GM21717 (cell line): Measurements from ENCODE around the gene PSMB1.

Experiments used
- ATAC-seq: cut with Tn5 transposase; IDR thresholded peaks from one replicate; pipeline ENCODE4 v1.9.1; 2021; ENCODE audit warnings: mild to moderate bottlenecking, moderate library complexity; ENCODE audit not compliant: unreplicated experiment

PSMB1 gene

DNA sequence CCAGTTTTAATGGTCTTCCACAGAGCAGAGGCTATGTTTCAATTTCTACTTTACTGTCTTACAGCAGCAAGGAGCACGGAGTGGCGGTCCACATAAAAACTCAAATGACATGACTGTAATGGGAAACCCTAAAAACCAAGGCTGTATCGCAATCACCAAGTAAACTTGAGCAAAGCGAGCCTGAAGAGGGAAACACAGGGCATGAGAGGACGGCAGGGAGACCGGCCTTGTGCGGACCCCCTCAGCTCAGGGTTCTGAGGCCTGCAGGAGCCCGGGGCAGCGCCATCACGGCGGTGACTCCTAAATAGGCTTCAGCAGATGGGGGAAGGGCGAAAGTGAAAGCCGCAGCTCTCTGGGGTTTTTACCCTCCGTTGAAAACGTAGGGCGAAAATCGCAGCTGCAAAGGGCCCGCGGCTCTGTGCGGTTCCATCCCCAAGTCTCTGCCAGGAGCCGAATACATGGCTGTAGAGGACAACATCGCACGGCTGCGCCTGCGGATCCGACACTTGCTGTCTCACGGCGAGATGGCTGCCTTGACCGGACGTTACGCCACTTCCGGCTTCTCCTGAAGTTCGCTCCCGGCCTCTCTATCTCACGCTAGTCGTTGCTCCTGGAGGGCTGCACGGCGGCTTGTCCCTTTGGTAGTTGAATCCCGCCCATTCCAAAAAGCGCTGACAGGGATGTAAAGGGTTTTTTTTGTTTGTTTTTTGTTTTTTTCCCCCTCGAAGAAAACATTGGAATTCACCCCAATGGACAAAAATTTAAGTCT lies at the start of gene PSMB1:
Gene PSMB1 (minus strand): TSS at position 543 of the 769 bp plus-strand sequence. CDS start 65 bp downstream, at position 478.
- peak; percentile 63 for ATAC-seq

GRCh38 chr6:170597278-170597677 lies 44.2 kb upstream of the PSMB1 start:
- no peak for ATAC-seq

GRCh38 chr6:170596426-170596825 lies 43.3 kb upstream of the PSMB1 start:
- ATAC-seq = no peak

GRCh38 chr6:170590725-170591124 lies 37.6 kb upstream of the PSMB1 start:
- no peak for ATAC-seq

DNA sequence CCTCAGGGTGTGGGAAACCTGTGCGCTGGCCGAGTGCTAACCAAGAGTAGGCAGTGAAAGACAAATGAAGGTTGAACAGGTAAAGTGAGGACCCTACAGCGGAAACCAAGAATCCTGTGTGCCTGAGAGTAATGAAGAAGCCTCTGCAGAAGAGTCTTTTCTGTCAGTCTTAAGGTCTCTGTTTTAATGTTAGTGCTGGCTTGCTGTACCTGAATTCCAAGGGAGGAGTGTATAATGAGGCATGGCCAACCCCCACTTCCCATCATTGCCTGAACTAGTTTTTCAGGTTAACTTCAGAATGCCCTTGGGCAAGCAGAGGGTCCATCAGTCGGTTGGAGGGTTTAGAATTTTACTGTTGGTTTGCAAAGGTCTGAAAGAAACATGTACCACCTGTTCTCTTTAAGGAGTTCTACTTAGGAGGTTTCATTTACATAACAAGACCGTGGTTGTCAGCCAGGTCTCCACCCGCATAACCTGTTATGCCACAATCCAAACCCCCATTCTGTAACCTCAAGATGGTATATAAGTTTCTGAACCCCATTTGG lies 31.9 kb upstream of the PSMB1 start:
- ATAC-seq = peak; percentile 45

DNA sequence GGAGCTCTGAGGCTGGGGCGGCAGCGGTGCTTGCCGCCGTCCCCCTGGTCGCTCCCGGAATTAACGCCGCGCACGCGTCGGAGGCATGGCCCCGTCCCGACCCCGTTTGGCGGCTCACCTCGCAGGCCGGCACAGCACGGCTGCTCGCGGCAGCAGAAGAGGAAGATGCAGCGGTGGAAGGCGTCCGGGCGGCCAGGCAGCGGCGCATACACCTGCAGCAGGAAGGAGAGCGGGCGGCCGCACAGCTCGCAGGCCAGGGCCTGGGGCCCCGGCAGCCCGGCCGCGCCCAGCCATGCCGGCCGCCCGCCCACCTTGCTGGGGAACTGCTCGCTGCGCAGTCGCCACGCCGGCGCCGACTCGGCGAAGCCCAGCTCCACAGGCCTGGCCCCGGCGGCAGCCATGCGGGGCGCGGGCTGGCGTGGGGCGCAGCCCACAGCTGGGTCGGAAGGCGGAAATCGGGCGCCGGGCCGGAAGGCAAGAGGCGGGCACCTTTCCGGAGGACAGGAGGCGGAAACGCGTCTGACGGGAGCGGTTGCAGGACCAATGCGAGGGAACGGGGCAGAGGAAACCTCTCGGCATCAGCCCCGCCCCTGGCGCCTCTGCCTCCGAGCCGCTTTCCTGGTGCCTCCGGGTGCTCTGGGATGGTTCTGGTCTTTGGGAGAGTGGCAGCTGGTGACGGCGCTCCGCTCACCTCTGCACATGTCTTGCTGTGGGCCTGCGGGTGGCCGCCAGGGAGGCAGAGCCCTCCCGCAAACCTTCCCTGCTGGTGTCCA lies 31.3 kb upstream of the PSMB1 start, which contains the start of gene PDCD2:
Gene PDCD2 (minus strand): TSS at position 457 of the 773 bp plus-strand sequence. CDS start 56 bp downstream, at position 401.
- ATAC-seq = peak; percentile 99

- ATAC-seq = peak; percentile 2
Measured at GRCh38 chr6:170583756-170584180, 30.7 kb upstream of the PSMB1 start.

- ATAC-seq = no peak
Measured at GRCh38 chr6:170578909-170579308, 25.8 kb upstream of the PSMB1 start.

DNA sequence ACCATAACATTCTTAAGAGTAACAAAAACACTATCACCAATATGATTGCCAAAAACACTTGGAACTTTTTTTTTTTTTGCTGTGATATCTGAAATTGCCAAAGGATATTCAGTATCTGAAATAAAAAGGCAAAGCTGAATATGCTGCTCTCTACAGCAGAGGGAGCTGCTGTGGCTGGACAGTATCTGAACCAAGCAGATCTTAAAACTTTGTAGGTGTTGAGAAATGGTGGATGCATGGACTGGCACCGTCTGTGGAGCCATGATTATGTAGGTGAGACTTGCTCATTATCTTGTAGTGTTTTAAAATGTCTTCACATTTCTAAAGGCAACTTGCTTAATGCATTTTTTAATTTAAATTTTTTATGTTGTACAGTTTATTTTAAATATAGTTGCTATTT lies 22.1 kb upstream of the PSMB1 start:
- ATAC-seq = no peak

DNA sequence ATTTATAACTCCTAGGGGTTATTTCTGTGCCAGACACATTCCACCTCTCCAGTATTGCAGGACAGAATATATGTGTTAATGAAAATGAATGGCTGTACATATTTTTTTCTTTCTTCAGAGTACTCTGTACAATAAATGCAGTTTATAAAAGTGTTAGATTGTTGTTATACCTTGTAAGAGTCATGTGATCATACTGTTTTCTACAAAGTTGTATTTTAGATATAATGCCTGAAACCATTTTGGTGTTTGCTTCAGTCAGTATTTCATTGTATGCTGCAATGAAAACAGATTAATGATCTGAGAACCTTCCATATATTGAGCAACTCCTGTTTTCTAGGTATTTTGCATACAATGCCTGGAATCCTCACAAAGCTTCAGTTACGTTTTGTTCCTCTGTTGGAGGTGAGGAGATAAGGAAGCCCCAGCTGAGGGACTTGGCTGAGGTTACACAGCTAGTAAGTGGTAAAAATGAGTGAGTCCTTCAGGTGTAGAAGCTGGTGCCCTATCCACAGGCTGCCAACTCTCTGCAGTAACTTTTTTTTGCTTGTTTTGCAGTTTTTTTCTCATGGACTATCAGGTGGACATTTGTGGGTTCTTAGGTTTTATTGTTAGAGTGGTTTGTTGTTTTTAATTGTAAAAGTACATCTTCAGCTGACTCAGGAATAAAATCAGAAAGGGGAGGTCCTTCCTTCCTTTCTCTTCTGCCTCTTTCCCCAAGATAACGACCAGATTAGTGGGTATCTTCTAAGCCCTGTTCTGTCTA lies 19.8 kb upstream of the PSMB1 start:
- ATAC-seq = no peak

- no peak for ATAC-seq
Measured at GRCh38 chr6:170564936-170565530, 11.9 kb upstream of the PSMB1 start.

DNA sequence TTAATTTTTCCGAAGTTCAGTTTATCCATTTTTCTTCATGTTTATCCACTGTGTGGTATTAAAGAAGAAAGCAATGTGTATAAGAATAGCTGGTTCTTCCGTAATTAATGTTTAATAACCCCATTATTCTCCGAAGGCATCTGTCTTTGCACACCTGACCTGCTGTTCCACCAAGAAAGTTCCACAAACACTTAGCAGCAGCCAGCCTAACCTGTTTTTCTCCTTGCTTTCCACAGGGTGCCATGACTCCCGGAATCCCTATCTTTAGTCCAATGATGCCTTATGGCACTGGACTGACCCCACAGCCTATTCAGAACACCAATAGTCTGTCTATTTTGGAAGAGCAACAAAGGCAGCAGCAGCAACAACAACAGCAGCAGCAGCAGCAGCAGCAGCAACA lies 8.4 kb upstream of the PSMB1 start:
- ATAC-seq = no peak

DNA sequence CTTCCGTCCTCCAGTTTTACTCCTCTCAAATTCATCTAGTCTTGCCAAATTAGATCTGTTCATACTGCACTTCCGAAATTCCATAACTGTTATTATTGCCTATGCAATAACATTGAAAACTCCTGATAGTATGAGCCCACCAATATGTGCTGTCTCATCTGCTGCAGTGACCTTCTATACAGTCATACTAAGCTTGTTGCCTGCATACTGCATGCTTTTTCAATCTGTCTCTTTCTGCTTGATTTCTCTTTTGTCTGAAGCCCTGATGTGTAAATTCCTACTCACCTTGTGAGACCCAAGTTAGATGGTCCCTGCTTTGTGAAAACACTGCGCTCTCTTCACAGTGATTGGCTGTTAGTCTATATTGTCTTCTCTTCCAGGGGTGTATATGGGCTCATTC lies 2.2 kb upstream of the PSMB1 start:
- ATAC-seq = no peak

DNA sequence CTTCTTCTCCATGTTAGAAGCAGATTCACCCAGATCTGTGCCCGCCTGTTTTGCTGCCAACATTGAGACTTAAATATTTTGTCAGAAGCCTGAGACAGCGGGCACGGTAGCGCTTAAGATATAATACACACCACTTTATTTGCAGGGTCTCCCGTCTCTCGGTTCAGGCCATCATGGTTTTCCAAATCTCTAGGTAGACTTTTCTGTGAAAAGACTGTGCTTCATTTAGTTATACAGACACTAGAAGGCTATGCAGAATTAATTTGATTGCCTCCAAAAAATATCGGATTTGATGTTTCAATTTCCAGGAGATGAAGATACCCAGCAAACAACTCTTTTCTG lies 1.7 kb upstream of the PSMB1 start:
- no peak for ATAC-seq

DNA sequence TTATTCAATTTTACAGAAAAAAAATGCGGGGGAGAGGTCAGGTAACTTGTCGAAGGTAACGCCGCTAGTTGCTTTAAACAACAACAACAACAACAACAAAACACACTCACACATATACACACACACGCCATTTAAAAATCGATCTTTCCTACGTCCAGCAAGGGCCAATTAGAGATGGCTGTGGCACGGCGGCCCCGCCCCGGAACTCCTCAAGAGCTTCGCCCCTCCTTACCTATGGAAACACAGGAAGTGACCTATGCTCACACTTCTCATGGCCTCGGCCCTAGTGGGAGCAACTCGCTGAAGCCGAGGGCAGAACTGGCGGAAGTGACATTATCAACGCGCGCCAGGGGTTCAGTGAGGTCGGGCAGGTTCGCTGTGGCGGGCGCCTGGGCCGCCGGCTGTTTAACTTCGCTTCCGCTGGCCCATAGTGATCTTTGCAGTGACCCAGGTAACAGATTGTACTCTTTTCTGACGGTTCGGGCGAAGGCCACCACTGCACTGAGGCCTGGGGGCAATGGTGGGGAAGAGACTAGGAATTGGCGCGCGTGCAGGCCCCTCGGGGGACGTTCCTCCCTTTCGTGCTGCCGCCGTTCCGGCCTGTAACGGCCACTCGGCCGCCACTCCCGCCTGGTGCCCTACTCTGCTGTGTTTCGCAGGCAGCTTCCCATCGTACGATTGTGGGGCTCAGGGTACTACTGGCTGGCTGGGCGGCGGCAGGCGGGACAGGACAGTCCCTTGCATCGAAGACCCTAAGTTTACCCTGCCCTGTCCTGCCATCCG lies 1.1 kb upstream of the PSMB1 start, which contains the start of gene TBP:
Gene TBP (plus strand): TSS at position 357 of the 783 bp plus-strand sequence. CDS start 2,661 bp downstream, outside the sequence.
- ATAC-seq = peak; percentile 98

DNA sequence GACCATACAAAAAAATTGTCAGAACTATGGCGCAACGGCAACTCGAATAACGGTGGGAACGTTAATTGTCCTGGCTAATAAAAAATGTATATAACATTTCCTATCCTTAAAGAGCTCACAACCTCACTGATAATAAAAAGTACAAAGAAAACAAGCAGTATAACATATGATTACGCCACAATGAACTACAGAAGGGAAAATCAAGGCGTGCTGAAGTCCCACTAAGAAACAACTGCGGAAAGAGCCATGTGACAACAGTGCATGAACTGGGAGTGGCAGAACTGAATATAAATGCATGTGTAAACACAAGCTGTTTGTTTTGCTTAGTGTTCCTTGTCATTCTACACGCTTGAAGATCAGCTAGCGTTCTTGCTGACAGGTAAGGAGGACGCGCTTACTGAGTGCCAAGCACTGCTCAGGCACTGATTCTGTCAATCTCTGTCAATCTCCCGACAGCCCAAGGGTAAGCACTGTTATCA lies 466 bp upstream of the PSMB1 start:
- peak; percentile 29 for ATAC-seq

- no peak for ATAC-seq
Measured at GRCh38 chr6:170545405-170545804, 7.7 kb downstream of the PSMB1 start.

- ATAC-seq = no peak
Measured at GRCh38 chr6:170542031-170542719, 10.9 kb downstream of the PSMB1 start.

GRCh38 chr6:170537329-170537728 lies 15.8 kb downstream of the PSMB1 start:
- ATAC-seq = no peak
